Stimulated activated CD4-positive, alpha-beta T cell treated with anti-CD3 and anti-CD28 coated beads, TNF-alpha, amount 100 ng/mL, for 1 hour (primary cell): ENCODE data around the gene ITPR2.
"Not testable (repeated sequence)": the region's sequence is repeated elsewhere in the genome, so short reads cannot be mapped to it uniquely, and the experiment has no call there.

Experiments
- DNase-seq, 3 donors: peaks; one replicate each; pipeline ENCODE4 v3.0.0-alpha.2; 2020; ENCODE audit warnings: low read depth in 3 of 3, low spot score in 1 of 3

Gene ITPR2

GRCh38 chr12:26469421-26470180 is 363.4 kb downstream of the ITPR2 start:
- no peak for DNase-seq

GRCh38 chr12:26467351-26467750 is 365.6 kb downstream of the ITPR2 start:
- no peak for DNase-seq

- no peak for DNase-seq
Measured at GRCh38 chr12:26466726-26467125, 366.3 kb downstream of the ITPR2 start.

DNA sequence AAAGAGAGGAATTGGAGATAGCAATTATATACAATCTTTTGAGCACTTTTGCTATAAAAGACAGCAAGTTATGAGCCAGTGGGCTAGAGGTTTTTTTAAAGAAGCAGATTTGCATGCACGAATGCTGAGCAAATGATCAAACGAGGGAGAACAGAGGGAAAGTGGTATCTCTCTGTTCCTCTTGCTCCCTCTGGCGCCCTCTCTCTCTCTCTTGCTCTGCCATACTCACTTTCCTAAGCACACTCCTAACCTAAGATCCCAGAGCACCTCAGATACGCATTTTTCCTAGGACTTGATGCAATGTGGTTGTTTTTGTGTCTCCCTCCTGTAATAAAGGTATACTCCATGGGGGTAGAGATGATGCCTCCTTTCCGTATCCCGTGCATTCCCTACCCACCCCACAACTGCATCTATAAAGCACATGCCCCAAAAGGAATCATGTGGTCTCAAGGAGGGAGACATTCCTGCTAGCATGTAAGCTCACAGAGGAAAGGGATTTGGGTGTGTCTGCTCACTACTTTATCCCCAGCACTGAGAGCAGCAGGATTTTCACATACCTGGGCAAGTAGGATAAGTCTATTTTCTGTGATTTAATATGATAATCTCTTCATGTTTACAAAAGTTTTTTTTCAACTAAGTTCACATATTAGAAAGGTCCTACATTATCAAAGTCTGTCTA is 367.4 kb downstream of the ITPR2 start:
- no peak for DNase-seq

DNA sequence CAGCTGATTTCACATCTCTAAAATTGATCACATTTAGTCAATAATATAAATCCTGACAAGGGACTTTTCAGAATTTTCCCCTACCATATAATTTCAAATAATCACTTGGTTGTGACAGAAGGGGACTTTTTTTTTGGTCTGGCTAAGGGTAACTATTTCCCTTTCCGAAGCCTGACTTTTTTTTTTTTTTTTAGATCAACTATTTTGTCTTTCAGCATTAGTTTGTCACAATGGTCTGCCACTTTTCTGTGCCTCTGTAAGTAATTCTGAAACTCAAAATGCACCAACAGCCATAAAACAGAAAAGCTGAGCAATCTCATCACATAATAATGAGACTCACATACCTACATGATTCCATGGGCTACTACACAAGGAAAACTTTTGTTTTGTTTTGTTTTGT is 371.2 kb downstream of the ITPR2 start:
- no peak for DNase-seq

GRCh38 chr12:26460361-26460760 is 372.6 kb downstream of the ITPR2 start:
- no peak for DNase-seq

DNA sequence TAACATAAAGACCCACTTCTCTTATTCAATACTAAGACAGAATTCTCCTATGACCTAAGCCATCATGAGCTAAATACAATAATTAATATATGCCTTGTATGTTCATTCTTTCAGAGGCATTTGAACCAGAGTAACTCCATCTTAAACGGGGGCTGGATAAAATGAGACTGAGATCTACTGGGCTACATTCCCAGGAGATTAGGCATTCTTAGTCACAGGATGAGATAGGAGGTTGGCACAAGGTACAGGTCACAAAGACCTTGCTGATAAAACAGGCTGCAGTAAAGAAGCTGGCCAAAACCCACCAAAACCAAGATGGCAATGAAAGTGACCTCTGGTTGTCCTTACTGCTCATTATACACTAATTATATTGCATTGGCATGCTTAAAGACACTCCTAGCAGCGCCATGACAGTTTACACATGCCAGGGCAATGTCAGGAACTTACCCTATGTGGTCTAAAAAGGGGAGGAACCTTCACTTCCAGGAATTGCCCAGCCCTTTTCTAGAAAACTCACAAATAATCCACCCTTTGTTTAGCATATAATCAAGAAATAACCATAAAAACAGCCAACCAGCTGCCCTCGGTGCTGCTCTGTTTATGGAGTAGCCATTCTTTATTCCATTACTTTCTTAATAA is 376.9 kb downstream of the ITPR2 start:
- no peak for DNase-seq

GRCh38 chr12:26453246-26453645 is 379.7 kb downstream of the ITPR2 start:
- DNase-seq: no peak

GRCh38 chr12:26452511-26452910 is 380.5 kb downstream of the ITPR2 start:
- no peak for DNase-seq

GRCh38 chr12:26451763-26452162 is 381.2 kb downstream of the ITPR2 start:
- no peak for DNase-seq

- DNase-seq: no peak
Measured at GRCh38 chr12:26445909-26446308, 387.1 kb downstream of the ITPR2 start.

DNA sequence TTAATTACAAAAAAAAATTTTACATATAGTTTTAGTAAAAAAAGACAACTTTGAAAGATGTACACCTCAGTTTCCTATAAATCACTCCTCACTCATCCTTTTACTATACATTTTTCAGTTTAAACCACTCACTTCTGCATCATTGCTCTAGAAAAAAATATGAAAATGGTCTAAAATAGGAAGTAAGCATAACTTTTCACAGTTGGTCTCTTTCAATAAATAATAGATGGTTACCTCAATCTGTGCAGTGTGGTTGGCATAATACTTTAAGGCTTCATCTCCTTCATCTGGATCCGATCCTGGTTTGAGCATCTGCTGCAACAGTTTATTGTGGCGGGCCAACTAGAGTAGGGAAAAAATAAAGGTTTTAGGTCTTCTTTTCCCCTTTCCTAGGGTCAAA is 389.7 kb downstream of the ITPR2 start:
- no peak for DNase-seq

GRCh38 chr12:26441434-26441833 is 391.6 kb downstream of the ITPR2 start:
- no peak for DNase-seq

- no peak for DNase-seq
Measured at GRCh38 chr12:26435069-26435404, 398.0 kb downstream of the ITPR2 start.

- no peak for DNase-seq
Measured at GRCh38 chr12:26434299-26435068, 398.5 kb downstream of the ITPR2 start.

DNA sequence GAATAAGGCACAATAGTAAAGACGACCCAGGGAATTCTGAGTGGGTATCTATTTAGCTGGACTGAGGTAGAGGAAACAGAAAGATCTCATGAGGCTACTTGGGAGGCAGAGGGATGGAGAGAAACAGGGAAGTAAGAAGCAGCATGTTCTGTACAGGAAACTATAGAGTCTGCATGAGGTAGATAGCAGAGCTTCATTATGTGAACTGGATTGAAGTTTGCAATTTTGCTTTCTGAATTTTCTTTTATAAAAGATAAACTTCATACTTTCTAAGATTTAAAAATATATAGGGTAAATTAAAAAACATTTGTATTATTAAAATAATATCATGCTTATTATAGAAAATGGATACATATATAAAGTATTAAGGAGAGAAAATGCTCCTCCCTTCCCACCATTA is 399.3 kb downstream of the ITPR2 start:
- not testable (repeated sequence) for DNase-seq

DNA sequence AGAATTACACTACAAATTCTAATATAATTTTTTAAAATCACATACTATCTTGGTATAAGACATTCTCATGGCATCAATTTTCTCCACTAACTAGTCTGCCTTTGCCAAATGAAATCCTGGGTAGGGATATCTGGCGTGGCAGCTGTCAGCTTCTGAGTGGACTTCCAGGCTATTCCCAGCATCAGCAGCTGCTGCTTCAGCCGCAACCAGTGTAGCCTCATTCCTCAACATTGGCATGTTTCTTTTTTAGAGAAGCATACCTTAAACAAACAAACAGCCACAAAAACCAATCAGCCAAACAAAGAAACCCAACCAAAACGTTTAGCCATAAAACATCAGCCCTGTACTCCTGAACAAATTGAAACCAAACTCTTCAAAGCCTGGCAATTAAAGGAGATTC is 401.8 kb downstream of the ITPR2 start:
- DNase-seq: no peak

DNA sequence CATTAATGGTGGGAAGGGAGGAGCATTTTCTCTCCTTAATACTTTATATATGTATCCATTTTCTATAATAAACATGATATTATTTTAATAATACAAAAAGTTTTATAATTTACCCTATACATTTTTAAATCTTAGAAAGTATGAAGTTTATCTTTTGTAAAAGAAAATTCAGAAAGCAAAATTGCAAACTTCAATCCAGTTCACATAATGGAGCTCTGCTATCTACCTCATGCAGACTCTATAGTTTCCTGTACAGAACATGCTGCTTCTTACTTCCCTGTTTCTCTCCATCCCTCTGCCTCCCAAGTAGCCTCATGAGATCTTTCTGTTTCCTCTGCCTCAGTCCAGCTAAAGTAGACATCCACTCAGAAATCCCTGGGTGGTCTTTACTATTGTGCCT is 402.4 kb downstream of the ITPR2 start:
- DNase-seq: not testable (repeated sequence)

DNA sequence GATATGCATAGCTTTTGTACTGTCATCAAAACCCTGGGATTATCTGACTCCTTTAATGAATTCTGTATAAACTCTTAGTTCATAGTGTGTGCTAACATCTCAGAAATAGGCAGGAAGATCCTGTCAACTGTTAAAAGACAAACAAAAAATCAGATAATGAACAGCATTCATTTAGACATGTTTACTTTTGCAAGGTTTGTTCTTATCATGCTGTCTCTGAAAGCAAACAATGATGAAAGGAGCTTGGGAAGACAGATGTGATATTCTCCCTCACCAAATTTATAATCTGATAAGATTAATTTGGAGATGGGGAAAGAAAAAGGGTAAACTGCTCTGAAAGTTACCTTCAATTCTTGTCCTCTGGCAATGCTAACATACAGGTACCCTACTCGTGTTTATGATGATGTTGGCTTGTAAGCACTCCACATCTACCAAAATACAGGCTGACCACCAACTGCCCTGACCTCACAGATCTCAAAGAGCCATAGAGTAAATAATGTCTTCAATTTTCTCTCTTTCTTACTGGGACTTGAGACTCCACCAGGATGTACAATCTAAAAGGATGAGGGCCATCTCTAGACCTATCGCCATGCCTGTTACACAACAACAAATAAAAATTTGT is 403.8 kb downstream of the ITPR2 start:
- DNase-seq: no peak

GRCh38 chr12:26428420-26428819 is 404.6 kb downstream of the ITPR2 start:
- no peak for DNase-seq

DNA sequence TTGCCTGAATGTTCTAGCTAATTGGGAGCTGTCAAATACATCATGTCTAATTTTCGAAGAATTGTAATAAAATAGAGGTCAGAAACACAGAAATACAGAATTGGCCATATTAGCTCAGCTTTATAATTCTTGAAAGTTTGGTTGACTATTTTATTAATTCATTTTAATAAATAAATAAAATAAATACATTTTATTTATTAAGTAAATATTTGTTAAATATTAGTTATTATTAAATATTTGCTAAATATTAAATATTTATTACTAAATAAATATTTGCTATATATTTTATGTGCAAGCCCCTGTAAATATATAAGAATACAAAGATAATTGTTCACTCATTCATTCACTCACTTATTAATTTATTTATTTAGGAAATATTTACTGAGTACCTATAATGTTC is 406.3 kb downstream of the ITPR2 start:
- no peak for DNase-seq
